Suppressor macrophage (primary cell): Measurements from ENCODE around the gene KRTAP10-1.
A peak's percentile ranks its signal among the peaks of the same experiment; 100 is the strongest.
"Not testable (repeated sequence)": the region's sequence is repeated elsewhere in the genome, so short reads cannot be mapped to it uniquely, and the experiment has no call there.

Experiments
- DNase-seq, 4 experiments: peaks; one replicate each; pipeline ENCODE4 v3.0.0-alpha.2; 2020 to 2022

KRTAP10-1 gene

DNA sequence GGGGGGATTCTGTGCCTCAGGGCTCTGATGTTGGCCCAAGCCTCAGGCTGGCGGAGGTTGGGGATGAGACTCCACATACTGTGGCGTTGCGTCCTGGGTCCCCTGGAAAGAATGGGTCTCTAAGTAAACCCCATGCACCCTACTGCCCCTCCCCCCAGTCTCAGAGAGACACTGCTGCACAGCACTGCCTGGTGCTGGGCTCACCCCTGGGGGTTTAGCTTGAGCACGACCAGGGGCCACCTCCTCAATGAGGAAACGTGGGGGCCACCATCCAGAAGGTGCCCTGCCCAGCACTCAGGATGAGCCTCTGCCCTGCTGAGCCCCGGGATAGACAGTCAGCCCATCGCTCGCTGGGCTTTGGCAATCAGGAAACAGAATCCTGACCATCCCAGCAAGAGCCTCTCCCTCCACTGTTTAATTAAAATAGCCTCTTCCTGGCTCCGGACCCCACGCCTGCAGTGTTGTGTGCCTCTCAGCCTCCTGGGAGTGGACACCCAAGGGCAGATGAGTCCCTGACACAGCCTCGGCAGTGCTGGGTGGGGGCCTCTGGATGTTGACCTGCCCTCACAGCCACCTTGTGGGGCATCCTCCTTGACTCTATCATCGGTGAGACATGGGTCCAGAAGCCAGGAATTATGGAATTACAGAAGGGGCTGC lies 30.0 kb upstream of the KRTAP10-1 start:
- no peak for DNase-seq

DNA sequence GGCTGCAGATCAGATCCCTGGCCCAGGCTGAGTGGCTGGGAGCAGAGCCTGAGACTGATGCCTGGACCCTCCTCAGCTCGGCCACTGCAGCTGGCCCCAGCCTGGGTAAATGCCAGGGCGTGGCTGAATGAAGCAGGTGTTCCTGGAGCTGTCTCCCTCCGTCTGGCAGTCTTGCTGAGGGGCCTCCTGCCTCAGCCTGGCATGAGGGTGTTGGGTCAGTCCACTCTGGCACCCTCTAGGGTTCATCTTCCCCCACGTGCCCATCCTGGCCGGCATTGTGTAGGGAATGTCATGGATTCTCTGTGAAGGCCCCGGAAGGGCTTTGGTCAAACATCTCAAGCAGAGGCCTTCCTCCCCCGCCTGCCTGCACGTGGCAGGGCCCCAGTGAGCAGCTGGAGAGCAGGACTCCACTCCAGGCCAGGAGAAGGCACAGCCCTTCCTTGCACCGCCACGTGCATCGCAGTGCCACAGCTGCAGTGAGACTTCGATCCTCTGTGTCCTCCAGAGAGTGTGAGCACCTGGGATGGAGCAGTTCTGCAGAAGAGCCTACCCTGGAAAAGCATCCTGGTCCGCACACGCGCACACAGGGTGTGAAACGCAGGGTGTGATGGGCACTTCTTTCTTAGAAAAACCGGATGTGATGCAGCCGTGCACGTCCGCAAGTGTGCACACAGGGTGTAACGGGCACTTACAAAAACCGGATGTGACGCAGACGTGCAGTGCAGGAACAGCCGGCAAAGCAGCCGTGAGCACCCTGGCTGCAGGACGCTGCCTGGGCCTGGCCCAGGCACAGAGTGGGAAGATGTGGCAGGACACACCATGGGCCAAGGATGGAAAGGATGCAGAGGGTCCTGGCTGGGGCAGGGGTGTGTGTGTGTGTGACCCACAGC lies 28.9 kb upstream of the KRTAP10-1 start:
- no peak for DNase-seq

DNA sequence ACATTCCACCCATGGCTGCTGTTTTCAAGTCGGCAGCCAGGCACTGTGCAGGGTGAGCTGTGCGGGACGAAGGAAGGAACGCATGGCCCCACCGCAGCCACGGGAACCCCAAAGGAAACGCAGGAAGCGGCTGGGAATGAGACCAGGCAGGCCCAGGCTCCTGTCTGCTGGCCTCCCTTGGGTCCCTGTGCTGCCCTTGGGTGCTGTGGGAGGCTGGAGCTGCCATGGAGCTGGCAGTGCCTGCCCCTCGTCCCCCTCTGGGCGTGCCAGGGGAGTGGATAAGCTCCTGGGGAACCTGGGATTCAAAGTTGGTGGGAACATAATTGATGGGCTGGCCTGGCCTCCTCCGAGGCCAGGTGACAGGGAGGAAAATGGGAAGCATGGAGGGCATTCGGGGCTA lies 28.3 kb upstream of the KRTAP10-1 start:
- no peak for DNase-seq

DNA sequence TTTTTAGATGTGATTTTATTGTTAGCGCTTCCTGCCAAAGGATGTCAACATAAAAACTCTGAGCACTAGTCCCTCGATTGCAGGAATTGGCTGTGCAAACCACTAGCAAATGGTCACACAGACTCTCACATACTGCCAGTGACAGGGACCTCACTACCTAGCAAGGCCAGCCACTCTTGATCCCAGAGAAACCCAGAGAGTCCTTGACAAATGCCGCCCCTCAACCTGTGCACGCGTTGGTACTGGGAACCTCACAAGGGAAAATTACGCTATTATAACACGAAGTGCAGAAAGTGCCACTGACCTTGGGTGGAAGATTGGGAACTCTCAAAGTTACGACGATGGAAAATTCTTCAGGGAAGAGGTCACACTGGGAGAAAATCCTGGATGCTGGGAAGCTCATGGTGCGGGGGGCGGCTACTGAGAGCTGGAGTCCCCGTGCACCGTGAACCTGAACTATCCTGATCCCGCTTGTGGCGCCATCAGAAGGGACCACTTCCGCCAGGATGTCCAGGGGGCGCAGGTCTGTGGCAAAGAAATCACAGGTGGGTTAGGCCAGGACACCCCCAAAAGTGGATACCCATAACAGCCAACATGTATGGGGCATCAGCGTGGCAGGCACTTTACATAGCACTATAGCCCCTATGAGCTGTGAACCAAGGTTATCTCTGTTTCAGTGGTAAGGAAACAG lies 27.6 kb upstream of the KRTAP10-1 start:
- DNase-seq, result no peak

DNA sequence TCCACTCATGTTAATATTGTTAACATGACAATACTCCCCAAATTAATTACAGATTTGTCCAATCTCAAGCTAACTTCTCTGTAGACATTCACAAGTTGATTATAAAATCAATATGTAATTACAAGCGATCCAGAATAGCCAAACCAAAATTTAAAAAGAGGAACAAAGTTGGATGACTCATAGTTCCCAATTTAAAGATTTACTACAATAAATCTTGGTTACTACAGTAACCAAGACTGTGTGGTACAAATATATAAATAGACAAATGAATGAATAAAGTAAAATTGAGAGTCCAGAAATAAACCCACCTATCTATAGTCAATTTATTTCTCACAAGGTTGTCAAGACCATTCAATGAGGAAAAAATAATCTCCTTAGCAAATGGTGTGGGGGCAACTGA lies 26.4 kb upstream of the KRTAP10-1 start:
- peak in 2 of 4 experiments; percentile 63 to 66 for DNase-seq

DNA sequence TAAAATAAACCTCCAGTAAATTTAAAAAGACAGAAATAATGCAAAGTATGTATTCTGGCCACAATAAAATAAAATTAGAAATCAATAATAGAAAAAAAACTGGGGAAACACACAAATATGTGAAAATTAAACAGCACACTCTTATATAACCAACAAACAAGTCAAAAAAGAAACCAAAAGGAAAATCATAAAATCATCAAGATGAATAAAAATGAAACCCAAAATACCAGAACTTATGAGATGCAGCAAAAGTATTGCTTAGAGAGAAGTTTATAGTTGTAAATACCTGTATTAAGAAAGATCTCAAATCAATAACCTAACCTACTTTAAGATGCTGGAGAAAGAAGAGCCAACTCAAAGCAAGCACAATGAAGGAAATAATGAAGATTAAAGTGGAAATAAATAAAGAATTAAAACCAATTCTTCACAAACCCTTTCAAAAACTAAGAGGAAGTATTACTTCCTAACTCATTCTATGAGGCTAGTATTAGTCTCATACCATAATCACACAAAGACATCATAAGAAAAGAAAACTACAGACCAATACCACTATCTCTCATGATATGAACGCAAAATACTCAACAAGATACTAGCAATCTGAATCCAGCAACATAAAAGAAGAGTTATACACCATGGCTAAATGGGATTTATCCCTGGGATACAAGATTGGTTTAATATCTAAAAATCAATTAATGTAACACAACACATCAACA lies 25.0 kb upstream of the KRTAP10-1 start:
- DNase-seq, result peak in 1 of 4 experiments; percentile 10

DNA sequence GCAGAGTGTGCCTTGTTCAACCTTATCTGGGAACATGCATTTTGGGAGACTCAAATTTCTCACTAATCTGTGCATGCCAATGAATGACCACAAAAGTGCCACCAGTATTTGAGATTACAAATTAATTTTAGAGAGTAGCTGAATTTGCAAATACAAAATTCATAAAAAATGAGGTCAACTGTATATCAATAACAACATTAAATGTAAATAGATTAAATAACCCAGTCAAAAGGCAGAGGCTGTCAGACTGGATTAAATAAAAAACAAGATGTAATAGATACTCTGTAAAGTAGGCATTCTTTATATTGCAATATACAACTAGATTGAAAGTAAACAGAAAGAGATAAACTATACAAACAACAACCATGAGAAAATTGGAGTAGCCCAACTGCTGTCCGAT lies 24.1 kb upstream of the KRTAP10-1 start:
- no peak for DNase-seq

DNA sequence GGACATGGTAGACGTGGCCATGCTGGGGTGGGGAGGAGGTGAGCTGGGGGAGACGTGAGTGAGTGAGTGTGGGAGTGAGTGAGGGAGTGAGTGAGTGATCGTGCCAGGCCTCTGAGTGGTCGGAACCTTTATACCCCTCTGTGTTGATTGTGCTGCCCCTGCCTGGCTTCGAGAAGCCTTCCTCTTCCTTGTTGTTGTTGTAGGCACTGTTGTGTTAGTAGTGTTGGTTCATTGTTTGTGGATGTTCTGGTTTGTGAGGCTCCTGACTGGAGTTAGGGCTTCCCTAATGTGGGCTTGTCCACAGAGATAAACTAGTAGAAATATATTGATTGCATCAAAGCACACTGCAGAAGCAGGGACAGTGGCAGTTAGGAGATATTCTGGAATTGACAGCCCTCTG lies 18.7 kb upstream of the KRTAP10-1 start, which contains the start of gene KRTAP10-3:
Gene KRTAP10-3, minus strand, starts transcription at position 101 of the 400 bp plus-strand sequence. Its CDS starts 80 bp downstream, at position 21.
- DNase-seq, result no peak

DNA sequence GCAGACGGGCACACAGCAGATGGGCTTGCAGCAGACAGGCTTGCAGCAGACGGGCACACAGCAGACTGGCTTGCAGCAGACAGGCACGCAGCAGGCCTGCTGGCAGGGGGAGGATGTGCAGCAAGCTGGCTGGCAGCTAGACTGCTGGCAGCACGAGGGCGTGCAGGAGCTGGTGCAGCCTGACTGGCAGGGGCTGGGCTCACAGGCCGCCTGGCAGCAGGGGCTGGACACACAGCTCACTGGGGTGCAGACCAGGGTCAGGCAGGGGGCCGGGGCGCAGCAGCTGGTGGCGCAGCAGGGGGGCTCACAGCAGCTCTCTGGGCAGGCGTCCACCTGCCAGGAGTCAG lies 18.3 kb upstream of the KRTAP10-1 start:
- not testable (repeated sequence) for DNase-seq

DNA sequence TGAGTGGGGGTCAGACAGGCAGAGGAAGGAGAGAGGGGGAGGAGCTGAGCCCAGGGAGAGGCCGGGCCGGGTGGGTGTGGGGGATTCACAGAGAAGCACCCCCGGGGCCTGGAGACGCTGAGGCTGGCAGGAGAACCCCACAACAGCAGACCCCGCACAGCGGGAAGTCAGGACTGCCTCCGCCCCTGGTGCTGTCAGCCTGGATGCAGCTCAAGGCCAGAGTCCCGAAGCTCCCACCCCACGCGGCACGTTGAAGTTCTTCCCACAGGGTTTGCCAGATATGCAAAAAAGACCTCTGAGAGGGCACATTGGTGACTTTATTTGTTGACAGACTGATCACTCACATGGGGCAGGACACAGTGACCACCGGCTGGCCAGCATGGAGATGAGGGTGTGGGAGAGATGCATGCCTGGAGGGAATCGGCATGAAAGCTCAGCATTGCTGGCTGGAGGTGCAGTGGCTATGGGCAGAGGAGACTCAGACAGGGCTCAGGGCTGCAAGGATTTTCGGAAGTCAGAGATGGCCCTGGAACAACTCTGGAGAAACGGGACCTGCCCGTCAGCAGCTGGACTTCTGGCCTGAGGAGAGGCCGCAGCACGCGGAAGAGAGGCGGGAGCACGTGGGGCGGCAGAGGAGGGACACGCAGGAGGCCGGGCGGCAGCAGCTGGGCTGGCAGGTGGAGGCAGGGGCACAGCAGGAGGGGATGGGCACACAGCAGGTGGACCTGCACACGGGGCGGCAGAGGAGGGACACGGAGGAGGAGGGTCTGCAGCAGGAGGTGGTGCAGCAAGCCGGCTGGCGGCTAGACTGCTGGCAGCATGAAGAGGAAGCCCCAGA lies 17.7 kb upstream of the KRTAP10-1 start:
- DNase-seq, result no peak

DNA sequence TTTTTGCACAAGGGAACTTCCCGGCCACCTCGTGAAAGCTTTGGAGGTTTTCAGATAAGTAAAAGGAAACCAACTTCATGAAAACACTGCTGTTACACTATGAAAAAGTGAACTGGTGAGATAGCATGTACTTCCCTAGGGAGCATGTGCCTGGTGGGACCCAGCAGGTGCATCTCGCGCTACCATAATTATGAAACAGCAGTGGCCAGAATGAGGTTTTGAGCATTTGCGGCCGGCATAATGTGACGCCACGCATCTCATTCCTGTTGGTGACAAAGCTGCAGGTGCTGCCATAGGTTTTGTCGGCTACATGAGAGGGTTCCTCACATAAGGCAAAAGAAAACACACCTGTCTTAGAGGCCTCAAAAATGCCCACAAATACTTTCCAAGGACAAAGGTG lies 16.9 kb upstream of the KRTAP10-1 start:
- no peak for DNase-seq

DNA sequence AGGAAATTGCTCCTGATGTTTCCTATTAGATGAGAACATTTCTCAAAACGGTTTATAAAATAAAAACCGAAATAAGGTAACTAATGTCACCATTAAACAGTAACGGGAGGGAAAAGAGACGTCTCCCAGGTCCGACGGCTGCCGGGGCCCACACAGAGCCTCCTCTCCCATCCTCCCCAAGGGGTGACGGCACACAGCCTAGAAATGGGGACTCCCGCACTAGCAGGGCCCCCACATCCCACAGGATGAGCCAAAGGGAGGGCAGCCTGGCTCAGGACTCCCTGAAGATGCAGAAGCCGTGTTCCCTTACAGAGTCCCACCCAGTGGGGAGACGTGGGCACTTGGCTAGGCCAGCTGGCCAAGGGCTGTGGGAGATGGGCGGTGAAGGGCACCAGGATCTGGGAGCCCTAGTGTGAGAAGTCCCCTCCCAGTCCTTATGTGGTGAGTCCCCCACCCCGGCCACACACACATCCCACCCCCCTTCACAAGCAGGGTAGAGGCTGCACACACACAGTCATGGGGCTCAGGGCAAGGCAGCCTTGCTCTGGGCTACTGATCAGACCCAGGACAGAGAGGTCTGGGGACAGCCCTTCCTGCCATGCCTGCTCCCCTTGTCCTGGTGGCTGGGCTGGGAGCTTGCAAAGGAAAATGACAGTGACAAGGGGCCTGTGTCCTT lies 15.3 kb upstream of the KRTAP10-1 start:
- no peak for DNase-seq

DNA sequence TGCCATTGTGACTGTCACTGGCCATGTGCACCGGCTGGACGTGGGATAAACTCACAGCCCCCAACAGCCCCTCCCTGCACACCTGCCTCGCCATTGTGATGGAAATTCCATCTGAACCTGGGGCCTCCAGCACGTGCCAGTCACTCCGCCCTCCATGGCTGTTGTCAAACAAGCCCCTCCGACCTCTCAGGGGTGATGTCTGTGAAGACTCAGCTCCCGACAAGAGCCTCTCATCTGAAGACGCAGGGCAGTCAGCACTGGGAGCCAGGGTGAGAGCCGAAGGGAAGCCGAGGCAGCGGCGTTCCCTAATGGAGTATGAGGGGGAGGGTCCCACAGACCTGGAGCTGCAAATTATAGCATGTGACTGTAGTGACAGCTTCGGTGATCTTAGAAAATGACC lies 12.7 kb upstream of the KRTAP10-1 start:
- no peak for DNase-seq

DNA sequence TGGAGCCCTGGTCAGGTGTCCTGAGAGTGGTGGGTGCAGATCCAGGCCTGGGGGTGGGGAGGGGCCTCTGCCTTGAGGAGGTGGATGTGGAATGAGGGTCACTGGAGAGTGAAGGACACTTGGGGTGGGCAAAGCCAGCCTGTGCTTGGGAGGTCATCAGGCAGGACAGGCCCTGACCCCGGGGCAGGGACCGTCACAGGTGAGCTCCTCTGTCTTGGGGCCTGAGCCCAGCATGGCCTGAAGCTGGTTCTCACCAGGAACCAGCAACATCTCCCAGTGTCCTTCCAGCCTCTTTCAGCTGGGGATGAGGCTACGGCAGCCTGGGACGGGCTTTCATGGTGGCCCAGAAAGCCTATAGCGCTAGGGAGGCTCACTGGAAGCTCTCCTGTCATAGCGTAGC lies 12.1 kb upstream of the KRTAP10-1 start:
- no peak for DNase-seq

DNA sequence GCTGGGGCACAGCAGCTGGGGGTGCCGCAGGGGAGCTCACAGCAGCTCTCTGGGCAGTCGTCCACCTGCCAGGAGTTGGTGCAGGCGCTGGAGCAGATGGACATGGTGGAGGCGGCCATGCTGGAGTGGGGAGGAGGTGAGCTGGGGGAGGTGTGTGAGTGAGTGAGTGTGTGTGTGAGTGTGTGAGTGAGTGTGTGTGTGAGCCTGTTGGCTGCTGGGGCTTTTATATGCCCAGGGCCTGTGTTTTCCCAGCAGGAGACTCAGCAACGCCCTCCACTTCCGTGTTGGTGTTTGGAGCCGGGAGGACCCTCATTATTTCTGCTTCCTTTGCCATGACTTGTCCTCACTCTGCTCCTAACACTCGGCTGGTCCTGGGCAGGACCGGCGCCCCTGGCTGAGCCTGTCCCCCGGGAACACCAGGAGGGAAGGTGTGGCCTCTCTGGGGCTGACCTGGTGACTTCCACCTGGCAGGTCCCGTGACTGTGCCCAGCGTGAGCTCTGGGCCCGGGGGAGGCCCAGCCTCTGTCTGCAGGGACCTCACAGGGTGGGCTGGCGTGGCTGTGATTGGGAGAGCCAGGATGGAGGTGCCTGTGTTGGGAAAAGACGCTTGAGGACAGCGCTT lies 11.5 kb upstream of the KRTAP10-1 start, which contains the start of gene KRTAP10-2:
Gene KRTAP10-2, minus strand, starts transcription at position 166 of the 622 bp plus-strand sequence. Its CDS starts 47 bp downstream, at position 119.
- DNase-seq, result no peak

DNA sequence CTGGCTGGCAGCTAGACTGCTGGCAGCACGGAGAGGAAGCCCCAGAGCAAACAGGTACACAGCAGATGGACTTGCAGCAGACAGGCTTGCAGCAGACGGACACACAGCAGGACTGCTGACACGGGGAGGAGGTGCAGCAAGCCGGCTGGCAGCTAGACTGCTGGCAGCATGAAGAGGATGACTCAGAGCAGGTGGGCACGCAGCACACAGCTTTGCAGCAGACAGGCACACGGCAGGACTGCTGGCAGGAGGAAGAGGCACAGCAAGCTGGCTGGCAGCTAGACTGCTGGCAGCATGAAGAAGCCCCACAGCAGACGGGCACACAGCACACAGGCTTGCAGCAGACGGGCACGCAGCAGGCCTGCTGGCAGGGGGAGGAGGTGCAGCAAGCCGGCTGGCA lies 10.8 kb upstream of the KRTAP10-1 start:
- DNase-seq, result no peak

DNA sequence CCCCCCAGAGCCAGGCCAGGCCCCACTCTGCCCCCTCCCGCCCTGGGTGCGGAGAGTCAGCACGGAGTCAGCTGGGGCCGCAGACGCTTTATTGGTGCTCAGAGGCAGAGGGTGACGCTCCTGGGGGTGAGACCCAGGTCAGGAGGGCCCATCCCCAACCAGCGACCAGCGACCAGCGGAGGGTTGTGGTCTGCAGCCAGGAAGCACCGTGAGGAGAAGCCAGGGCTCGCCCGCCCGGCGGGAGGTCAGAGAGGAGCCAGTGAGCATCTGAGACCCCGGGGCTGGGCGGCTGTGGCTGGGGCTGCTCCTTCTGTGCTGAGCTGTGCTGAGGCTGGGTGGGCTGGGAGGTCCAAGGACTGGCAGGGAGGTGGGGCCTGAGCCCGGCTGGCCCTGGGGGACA lies 10.3 kb upstream of the KRTAP10-1 start:
- not testable (repeated sequence) for DNase-seq

DNA sequence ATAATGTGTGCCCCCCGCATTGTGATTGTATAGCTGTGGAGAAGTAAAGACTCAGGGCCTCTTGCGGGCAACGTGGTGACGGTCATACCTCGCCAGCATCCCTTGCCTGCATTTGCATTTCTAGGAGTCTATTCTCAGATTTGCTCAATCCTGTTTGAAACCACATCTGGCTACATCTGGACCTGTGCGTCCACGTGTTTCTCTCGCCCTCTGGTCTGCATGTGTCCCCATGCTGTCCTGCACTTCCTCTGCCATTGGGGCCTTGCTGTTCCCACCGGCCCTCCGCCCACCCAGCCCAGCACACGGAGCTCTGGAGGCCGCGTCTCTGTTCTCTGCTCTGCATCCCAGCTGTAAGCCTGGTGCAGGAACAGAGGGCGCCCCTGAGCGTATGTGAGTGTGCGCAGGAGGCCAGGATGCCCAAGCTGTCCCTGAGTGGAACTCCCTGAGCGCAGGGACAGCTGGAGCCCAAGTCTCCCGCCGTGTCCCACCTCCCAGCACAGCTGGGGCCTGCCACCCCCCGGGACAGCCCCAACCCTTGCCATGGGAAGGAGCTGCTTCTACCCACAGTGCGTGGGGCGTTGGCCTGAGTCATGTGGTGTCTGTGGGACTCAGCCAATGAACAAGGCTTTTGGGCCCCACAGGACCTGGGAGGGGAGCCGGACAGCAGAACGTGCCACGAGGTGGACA lies 9.7 kb upstream of the KRTAP10-1 start:
- DNase-seq, result no peak

DNA sequence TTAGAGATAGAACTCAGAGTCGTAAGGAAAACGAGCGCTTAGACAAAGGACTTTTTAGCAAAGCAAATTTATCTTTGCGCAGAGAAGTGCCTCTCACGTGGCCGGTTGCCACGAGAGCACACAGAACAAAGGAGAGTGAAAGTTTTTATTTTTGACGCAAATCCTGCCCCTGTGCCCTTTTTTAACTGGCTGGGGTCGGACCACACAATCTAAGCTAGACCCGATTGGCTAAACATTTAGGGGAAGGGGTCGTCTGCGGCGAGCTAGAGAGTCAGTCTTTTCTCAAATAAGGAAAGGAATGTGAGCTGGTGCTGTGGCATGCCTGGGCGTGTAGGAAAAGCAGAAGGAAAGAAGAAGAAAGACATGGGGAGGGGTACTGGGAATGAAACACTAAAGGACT lies 8.9 kb upstream of the KRTAP10-1 start:
- DNase-seq, result no peak

DNA sequence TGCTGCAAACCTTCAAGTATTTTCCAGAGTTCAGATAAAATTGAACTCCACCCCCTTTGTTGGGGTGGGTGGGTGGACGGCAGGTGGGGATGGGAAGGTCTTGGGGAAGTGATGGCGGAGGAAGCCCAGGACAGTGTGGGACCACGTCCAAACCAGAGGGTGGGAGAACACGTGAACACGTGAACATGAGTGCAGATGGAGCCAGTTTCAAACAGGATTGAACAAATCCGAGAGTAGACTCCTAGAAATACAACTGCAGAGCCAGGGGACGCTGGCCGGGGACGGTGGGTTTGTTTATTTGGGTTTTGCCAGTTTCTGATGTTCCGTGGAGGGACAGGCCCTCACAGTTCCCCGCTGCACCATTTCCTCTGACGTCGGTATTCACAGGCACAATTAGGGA lies 8.4 kb upstream of the KRTAP10-1 start:
- no peak for DNase-seq
